Right ventricle myocardium inferior (tissue), 1 donor: ENCODE data around the gene FBXW12. TPM values are rescaled to one million over a fixed set of nuclear protein-coding genes. Genes with fewer than 3 reads are reported as not detected.
"Not testable (repeated sequence)": the region's sequence is repeated elsewhere in the genome, so short reads cannot be mapped to it uniquely, and the experiment has no call there.

Source experiments
- ATAC-seq: fragments of 200-7000 bp; cut with Tn5 transposase; one replicate; pipeline ENCODE4 v1.9.1; 2020; ENCODE audit warnings: mild to moderate bottlenecking, moderate library complexity
- DNase-seq: peaks from one replicate; pipeline ENCODE4 v3.0.0; 2021; ENCODE audit errors: missing footprints
- intact Hi-C: fragments of 100-400 bp; cut with DNase I; formaldehyde crosslinking; loops from one replicate; pipeline ENCODE4 v1.11.0; 2022
- long read RNA-seq: library from polyadenylated mRNA; unstranded; transcript quantifications from one replicate; pipeline ENCODE4 v2.0.0, GENCODE V29; 2021
- total RNA-seq: library from RNA; stranded (reverse); fragmentation: NEBNext Ultra II Directional; extraction: Animal tissue kit (Norgen Biotek cat#: 25700); gene quantifications from one replicate; pipeline ENCODE4 v1.2.1, GENCODE V29; 2021
- donor health status: DM: no; HTN: yes; CAD: no; lungs with severe emphysema.

FBXW12 gene
- total RNA-seq: not detected
- long read RNA-seq: 0 reads

DNA sequence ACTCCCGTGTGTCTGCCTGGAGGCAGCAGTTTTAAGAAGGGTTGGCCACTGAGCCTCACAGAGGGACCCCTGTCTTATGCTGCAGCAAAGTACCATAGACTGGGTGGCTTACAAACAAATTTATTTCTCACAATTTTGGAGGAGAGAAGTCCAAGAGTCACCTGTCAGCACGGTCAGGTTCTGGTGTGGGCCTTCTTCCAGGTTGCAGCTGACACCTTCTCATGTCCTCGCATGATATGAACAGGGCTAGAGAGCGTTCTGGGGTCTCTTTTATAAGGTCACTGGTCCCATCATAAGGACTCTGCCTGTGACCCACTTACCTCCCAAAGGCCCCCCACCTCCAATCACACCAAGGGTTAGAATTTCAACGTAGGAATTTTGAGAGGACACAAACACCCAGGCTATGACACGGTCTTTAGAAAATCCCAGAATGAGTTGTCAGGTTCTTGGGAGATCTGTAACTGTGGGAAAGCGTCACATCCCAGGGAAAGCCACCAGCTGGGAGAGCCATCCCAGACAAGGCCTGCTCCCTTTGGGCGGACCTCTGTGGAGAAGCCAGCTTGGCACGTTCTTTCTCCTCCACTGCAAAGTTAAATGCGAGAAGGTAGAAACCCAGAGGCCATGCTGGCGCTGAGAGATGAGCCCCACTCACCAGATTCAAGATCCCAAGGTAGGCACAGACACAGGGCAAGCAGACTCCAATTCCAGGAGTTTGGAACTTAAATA, at the start of gene FBXW12:
FBXW12 (plus strand) TSS at position 569 of the 726 bp plus-strand sequence. CDS start 549 bp downstream, outside the sequence.
- ATAC-seq: no peak
- intact Hi-C loops: no loop called here
- no peak for DNase-seq

- ATAC-seq, intact Hi-C loops, DNase-seq: not testable (repeated sequence)
Observed at GRCh38 chr3:48331706-48332435, 40.1 kb upstream of the FBXW12 start.

DNA sequence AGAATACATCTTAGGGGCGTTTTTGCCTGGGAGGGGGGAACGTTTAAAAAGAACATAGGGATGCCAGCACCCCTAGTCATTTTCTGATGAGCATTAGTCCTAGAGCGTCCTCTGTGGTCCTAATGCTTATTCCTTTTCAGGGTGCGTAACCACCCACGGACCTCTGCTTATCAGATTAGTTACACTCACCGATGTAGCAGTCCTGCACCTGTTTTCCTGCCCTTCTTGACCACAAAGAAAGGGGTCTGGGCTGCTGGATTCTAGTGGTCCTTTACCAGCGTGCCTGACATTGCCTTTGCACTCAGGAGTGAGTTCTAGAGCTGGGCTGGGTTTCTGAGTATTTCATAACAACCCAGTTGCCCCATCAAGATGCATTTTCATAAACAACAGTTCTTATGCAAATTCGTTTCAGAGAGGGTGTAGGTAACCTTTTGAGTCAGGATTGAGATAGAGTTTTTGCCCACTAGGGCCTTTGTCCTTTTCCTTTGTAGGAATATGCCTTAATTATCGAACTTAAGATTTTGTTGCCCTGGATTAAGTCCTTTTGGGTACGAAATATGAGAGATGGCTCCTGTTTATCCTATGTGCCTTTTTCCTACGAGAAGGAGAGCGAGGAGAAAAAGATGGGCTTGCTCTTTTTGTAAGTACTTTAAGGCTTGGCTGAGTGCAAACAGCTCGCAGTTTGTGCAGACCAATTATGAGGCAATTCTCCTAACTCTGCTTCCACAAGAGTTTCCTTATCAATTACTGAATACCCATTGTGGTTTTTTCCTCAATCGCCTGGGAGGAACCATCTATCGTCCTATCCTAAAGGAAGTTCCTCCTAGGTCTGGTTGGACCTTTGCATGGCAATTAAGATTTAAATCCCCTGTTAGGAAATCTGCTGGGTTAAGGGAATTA, 38.4 kb upstream of the FBXW12 start, which contains the start of gene SPINK8:
SPINK8 (minus strand) TSS at position 316 of the 900 bp plus-strand sequence. CDS start 5,320 bp downstream, outside the sequence.
- intact Hi-C loops, ATAC-seq: not testable (repeated sequence)

DNA sequence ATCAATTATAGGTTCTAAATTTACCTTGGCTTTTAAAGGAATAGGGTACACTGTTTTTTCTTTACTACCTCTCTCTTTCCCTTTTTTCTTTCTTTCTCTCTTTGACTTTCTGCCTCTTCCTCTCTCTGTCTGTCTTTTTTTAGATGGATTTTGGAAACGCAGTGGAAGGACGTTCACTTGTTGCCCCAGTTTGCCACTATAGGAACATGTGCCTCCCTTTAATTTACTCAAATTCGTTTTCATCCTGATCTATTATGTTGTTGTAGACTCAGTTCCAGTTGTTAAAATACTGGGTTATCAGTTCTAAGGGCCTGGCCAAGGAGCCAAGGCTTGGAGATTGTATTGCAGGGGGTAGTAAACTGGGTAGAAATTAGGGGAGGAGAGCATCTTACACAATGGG, 37.4 kb upstream of the FBXW12 start:
- intact Hi-C loops: no loop called here
- no peak for ATAC-seq
- no peak for DNase-seq

More for the DNA sequence above, 38.4 kb upstream of the FBXW12 start, which contains the start of gene SPINK8:
- DNase-seq: not testable (repeated sequence)

- ATAC-seq, intact Hi-C loops, DNase-seq: not testable (repeated sequence)
Observed at GRCh38 chr3:48335286-48335685, 36.7 kb upstream of the FBXW12 start.

GRCh38 chr3:48337536-48337935, 34.5 kb upstream of the FBXW12 start:
- intact Hi-C loops, DNase-seq, ATAC-seq: not testable (repeated sequence)

DNA sequence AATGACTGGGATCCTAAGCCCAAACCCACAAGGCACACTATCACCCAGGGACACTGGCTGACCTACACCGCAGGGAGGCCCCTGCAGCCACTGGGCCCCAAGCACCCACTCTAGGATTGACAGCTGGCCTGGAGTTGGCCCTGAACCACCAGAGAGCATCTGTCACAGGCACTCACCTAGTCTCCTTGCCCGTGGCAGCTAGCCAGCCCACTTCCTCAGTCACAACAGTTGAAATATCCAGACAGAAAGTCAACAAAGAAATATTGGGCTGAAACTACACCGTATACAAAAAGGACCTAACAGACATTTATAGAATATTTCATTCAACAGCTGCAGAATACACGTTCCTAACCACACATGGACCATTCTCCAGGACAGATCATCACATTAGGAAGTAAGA, 33.4 kb upstream of the FBXW12 start:
- ATAC-seq (no peak), DNase-seq (no peak)
- intact Hi-C loops: no loop called here

- ATAC-seq: no peak
- no peak for DNase-seq
- intact Hi-C loops: no loop called here
Observed at GRCh38 chr3:48343432-48343831, 28.6 kb upstream of the FBXW12 start.

GRCh38 chr3:48344867-48345507, 27.0 kb upstream of the FBXW12 start:
- ATAC-seq (no peak), DNase-seq (no peak)
- intact Hi-C loops: no loop called here

DNA sequence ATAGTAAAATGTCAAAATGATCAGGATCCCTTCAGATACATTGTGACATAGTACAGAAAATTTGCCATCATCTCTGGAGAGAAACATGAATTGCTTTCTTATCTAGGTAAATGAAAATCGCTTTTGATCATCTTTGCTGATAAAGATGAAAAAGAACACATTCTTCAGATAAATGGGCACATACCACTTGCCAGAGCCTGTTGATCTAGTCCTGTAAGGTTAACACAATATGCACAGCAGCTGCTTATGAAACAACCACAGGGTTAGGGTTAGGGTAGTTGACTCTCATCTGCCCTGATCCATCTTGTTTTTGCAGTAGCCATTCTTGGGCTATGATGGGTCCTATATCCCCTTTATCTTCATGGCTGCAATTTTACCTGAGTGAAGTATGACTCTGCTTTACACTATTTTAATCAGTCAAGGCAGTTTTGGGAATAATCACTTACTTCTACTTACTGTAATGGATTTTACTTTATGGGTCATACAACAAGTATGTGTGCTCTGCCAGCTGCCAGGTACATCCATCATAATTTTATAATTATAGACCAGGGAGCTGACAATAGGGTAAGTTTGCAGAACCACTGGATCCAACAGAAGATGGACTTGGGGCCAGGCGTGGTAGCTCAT, 26.0 kb upstream of the FBXW12 start:
- intact Hi-C loops: no loop called here
- no peak for DNase-seq
- ATAC-seq: no peak

DNA sequence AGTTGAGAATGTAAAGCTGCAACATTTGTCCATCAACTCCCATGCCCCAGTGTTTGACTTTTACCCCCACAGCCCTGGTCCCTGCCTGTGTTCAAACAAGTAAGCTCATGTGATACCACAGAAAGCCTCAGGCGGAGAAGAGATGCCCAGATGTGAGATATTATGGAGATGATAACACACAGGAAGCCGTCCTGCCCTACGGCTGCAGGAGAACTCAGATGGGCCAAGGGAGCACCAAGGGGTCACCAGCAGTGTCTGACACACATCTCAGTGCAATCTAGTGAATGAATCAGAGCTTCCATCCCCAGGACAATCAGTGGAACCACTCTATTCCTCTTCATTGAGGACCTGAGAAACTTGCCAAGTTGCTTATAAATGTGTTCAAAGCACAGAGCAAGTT, 24.5 kb upstream of the FBXW12 start:
- ATAC-seq (no peak), DNase-seq (no peak)
- intact Hi-C loops: no loop called here

- ATAC-seq (no peak), DNase-seq (no peak)
- intact Hi-C loops: no loop called here
Observed at GRCh38 chr3:48352546-48352945, 19.5 kb upstream of the FBXW12 start.

DNA sequence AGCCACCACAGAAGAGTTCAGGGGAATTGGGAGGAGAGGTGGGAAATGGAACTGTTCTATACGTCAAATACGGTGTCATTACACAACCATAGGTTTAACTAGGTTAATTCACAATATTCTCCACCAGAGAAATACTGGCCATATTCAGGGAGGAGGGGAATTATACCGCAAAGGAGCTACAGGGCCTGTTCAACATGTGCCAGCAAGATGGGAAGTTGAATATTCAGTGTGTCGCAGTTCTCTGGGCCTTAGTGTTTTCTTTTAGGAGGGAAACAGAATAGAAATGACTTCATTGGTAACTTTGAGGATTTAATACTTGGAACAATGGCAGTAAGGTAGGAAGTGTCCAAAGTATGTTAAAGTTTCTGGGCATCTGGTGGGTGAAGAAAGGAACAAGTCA, 18.0 kb upstream of the FBXW12 start:
- intact Hi-C loops: no loop called here
- ATAC-seq (no peak), DNase-seq (no peak)

GRCh38 chr3:48356419-48356818, 15.6 kb upstream of the FBXW12 start:
- no peak for ATAC-seq
- intact Hi-C loops: no loop called here
- no peak for DNase-seq

DNA sequence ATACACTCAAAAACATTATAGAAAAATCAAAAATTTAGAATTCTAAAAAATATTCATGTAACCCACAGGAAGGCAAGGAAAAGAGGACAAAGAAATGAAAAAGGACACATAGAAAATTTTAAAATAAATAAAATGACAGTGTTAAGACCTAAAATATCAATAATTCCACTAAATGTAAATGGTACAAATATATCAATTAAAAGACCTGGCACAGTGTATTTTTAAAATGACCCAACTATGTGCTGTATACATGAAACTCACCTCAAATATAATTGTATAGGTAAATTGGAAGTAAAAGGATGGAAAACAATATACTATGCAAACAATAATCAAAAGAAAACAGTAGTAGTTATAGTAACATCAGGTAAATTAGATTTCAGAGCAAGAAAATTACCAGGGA, 10.1 kb upstream of the FBXW12 start:
- intact Hi-C loops: no loop called here
- no peak for DNase-seq
- ATAC-seq: no peak

- no peak for DNase-seq
- intact Hi-C loops: no loop called here
- ATAC-seq: no peak
Observed at GRCh38 chr3:48364840-48365239, 7.2 kb upstream of the FBXW12 start.

GRCh38 chr3:48367201-48367600, 4.8 kb upstream of the FBXW12 start:
- DNase-seq (no peak), ATAC-seq (no peak)
- intact Hi-C loops: no loop called here

DNA sequence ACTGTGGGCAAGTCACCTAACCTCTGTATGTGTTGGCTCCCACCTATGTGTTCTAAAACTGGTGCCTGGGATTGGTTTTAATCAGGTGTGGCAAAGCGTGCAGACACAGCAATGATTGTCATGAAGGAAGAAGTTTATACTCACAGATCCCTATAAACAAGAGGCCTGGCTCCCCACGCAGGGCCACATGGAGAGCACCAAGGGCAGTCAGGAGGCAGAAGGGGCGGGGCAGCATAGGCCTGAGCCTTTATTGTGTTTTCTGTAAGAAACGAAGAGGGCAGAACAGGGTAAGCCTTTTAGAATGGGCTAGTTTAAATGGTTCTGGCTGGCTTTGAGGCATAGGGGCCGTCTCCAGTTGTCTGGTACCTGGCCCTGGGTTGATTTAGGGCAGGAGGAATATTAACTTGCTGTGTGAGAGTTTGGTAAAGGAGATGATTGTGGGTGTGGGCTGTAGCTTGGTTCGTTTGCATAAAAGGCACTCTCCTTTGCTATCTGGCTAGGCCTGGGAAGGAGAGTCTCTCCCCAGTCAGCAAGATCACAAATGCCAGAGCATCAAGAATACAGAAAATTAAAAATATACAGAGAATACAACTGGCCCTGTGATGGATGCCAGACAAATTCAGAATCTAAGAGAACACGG, 2.2 kb upstream of the FBXW12 start:
- DNase-seq: no peak
- intact Hi-C loops: no loop called here
- ATAC-seq: no peak
